Regular cardiac myocyte (primary cell): ENCODE data around the gene ZNF691. TPM values are rescaled to one million over a fixed set of nuclear protein-coding genes. Genes with fewer than 3 reads are reported as not detected.

Experiments
- total RNA-seq: library from RNA; depleted of rRNA; stranded (reverse); fragments of >200 nt; gene quantifications from 2 replicates; pipeline ENCODE4 v1.2.3, GENCODE V29; 2014

Gene ZNF691
- total RNA-seq = 8.4 and 13.2 TPM in 2 replicates

GRCh38 chr1:42846257-42847110 lies at the start of gene ZNF691:
Gene ZNF691 (plus strand): TSS chr1:42846613. CDS start chr1:42849659, 3,046 bp downstream.

GRCh38 chr1:42816585-42817439 lies 29.6 kb upstream of the ZNF691 start, which contains the start of the genes ERMAP and SVBP:
Gene ERMAP (plus strand): TSS chr1:42817122. CDS start chr1:42830449, 13,327 bp downstream.
Gene SVBP (minus strand): TSS chr1:42817397. CDS start chr1:42816544, 853 bp downstream.

Other genes starting within 250 kb of the ZNF691 start
- 20.6 and 46.4 TPM in 2 replicates for gene PPIH, start 188.2 kb upstream of the ZNF691 start, total RNA-seq
- 682 and 884 TPM in 2 replicates for gene YBX1, start 164.2 kb upstream of the ZNF691 start, total RNA-seq
- gene CLDN19, start 106.4 kb upstream of the ZNF691 start, total RNA-seq = under 0.01 TPM in 1 of 2 replicates, not detected in the other
- gene P3H1, start 79.6 kb upstream of the ZNF691 start, total RNA-seq = 111 and 118 TPM in 2 replicates
- gene C1orf50, start 79.4 kb upstream of the ZNF691 start, total RNA-seq = 5.0 and 5.9 TPM in 2 replicates
- gene TMEM269, start 61.6 kb upstream of the ZNF691 start, total RNA-seq = under 0.01 TPM in 1 of 2 replicates, not detected in the other
- 5.2 and 12.4 TPM in 2 replicates for gene ERMAP, start 29.5 kb upstream of the ZNF691 start, total RNA-seq
- 9.9 and 11.5 TPM in 2 replicates for gene SVBP, start 29.2 kb upstream of the ZNF691 start, total RNA-seq
- gene SLC2A1, start 112.3 kb downstream of the ZNF691 start, total RNA-seq = 192 and 231 TPM in 2 replicates